Measurements from ENCODE around the gene TMEM212. TPM values are rescaled to one million over a fixed set of nuclear protein-coding genes. Genes with fewer than 3 reads are reported as not detected.

TMEM212 gene
- total RNA-seq (not detected), polyA plus RNA-seq (not detected)
- long read RNA-seq, donor 1: 0 reads
- long read RNA-seq, donor 2: 0 reads
- long read RNA-seq, donor 3: 0 reads

DNA sequence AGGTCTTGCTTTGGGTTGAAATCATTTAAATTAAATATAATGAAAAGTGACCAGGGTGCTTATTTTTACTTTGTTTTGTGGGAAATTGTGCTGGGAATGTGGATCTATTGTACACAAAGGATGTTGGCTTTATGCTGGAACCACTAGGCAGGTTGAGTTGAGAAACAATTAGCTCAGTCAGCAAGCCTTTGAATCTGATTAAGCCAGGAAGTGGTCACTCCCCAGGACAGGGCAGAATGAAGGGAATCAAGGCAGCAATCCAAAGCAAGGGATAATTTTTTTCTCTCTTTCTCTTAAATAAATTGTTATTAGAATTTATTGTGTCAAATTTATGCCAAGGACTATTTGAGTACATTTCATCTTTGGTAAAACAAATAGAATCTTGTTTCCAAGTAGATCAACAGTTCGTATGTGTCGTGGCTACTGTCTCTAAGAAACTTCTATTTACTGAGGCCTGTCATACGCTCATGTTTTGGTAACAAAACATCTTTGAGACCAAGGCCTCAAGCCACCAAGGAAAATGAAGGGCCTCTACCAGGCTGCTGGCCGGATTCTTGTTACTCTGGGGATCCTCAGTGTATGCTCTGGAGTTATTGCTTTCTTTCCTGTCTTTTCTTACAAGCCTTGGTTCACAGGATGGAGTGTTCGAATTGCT is at the start of gene TMEM212:
TMEM212 (plus strand) TSS at position 486 of the 655 bp plus-strand sequence; CDS start at position 521, 35 bp downstream.
- no peak for DNase-seq
- 54 to 68% (median 62%) methylated on average over 5 of the region's 5 CpGs for WGBS, 4 donors
- TF ChIP-seq, protein P1, sequence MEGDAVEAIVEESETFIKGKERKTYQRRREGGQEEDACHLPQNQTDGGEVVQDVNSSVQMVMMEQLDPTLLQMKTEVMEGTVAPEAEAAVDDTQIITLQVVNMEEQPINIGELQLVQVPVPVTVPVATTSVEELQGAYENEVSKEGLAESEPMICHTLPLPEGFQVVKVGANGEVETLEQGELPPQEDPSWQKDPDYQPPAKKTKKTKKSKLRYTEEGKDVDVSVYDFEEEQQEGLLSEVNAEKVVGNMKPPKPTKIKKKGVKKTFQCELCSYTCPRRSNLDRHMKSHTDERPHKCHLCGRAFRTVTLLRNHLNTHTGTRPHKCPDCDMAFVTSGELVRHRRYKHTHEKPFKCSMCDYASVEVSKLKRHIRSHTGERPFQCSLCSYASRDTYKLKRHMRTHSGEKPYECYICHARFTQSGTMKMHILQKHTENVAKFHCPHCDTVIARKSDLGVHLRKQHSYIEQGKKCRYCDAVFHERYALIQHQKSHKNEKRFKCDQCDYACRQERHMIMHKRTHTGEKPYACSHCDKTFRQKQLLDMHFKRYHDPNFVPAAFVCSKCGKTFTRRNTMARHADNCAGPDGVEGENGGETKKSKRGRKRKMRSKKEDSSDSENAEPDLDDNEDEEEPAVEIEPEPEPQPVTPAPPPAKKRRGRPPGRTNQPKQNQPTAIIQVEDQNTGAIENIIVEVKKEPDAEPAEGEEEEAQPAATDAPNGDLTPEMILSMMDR (IDR thresholded peaks at IDR 0.05): no peak
- TF ChIP-seq POLR2A (IDR thresholded peaks at IDR 0.05): no peak
- H3K27ac ChIP-seq: peak within 1 kb of the TSS in 7 of 12 donors; percentile 7 to 46 (median 23)
- intact Hi-C loops (cut with DNase I): loop anchor here in 2 of 10 donors (5.0 to 10.0 kb wide), 2 partner anchors 192 to 194 kb away; partner anchors contain the start of gene FNDC3B (in 2 of the 2)
- H3K4me3 ChIP-seq: no peak within 1 kb of the TSS
- no peaks in the 10 kb centered on the region for H3K27me3 ChIP-seq
- peak in 3 of 4 donors; percentile 37 to 46 (median 40) for ATAC-seq
- peaks cover 0 to 52% (median 20%) of the 10 kb centered on the region in 12 donors for H3K4me1 ChIP-seq
- H3K36me3 ChIP-seq: no peaks in the 10 kb centered on the region
- no peaks in the 10 kb centered on the region for H3K9me3 ChIP-seq

DNA sequence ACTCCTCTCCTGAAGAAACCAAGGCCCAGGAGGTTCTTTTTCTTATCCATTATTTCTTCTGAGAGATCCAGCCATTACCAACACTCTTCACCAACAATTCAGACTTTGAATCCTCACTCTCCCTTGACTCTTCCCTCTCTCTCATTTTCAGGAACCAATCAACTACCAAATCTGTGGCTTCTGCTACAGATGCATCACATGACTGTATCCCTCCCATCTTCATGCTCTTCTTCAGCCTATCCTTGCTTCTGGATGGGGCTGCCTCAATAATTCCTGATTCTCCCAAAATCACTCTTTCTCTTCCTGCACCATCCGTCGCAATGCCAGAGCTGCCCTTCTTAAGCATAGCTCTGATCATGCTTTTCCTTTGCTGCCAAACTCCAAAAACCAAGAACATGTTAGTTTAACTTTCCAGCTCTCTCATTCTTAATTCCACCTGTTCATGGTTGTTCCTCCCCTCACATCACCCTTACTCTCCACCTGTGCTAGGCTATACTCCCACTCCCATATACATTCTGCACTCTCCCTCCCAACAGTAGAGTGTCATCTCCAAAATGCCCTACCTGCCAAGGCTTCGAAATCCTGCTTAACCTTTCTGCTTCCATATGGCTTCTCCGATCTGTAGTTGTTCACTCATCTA is 46.4 kb upstream of the TMEM212 start:
- H3K36me3 ChIP-seq: no peaks in the 10 kb centered on the region
- no peak overlapping the region for H3K4me3 ChIP-seq
- H3K27ac ChIP-seq: no peak overlapping the region
- TF ChIP-seq POLR2A (IDR thresholded peaks at IDR 0.05): no peak
- TF ChIP-seq, protein P1 (IDR thresholded peaks at IDR 0.05): no peak
- DNase-seq (no peak), ATAC-seq (no peak)
- H3K27me3 ChIP-seq: no peaks in the 10 kb centered on the region
- 96 to 97% (median 97%) methylated on average over 4 of the region's 4 CpGs for WGBS, 4 donors
- peaks cover 0 to 50% (median 20%) of the 10 kb centered on the region in 12 donors for H3K4me1 ChIP-seq
- H3K9me3 ChIP-seq: no peaks in the 10 kb centered on the region
- intact Hi-C loops (cut with DNase I): no loop called here

DNA sequence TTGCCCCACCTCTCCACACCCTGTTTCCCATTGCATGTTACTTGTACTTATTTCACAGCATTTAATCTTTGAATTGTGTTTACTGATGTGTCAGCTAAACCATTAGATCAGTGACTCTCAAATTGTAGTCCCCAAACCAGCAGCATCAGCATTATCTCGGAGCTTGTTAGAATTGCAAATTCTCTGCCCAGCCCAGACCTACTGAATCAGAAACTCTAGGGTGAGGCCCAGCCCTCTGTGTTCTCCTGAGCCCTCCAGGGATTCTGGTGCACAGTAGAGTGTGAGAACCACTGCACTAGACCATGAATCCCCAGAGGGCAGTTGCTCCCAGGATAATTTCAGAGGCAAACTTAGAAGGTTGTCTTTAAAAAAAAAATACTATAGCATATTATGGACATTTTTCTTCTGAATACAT is 45.9 kb upstream of the TMEM212 start:
- Histone ChIP-seq H3K4me1 (peaks cover 0 to 50% (median 20%) of the 10 kb centered on the region in 12 donors), H3K27ac (no peak overlapping the region), H3K9me3 (no peaks in the 10 kb centered on the region), H3K36me3 (no peaks in the 10 kb centered on the region), H3K4me3 (no peak overlapping the region), H3K27me3 (no peaks in the 10 kb centered on the region)
- TF ChIP-seq POLR2A (IDR thresholded peaks at IDR 0.05): no peak
- TF ChIP-seq, protein P1 (IDR thresholded peaks at IDR 0.05): no peak
- intact Hi-C loops (cut with DNase I): no loop called here
- peak in 1 of 4 donors; percentile 32 for ATAC-seq
- 53 to 83% (median 75%) methylated on average over 1 of the region's 1 CpG for WGBS, 4 donors
- no peak for DNase-seq

DNA sequence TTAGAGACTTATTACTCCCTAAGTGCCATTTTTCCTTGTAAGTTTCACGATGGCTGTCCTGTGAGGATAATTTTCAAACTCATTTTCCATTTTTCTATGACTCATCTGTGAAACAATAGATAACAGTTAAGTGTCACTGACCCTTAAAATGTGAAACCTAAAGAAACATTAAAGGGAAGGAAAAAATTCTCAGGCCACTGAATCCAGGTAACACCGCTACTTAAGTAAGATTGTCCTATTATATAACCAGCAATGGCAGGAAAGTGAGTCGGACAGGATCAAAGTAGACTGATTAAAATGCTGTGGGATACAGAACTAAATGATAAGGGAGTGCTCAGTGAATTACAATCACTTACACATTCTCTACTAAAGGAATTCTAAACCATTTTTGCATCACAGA is 45.3 kb upstream of the TMEM212 start:
- Histone ChIP-seq H3K27me3 (no peaks in the 10 kb centered on the region), H3K27ac (no peak overlapping the region), H3K36me3 (no peaks in the 10 kb centered on the region), H3K4me1 (peaks cover 3 to 49% (median 20%) of the 10 kb centered on the region in 12 donors), H3K4me3 (no peak overlapping the region), H3K9me3 (no peaks in the 10 kb centered on the region)
- TF ChIP-seq, protein P1 (IDR thresholded peaks at IDR 0.05): no peak
- TF ChIP-seq POLR2A (IDR thresholded peaks at IDR 0.05): no peak
- intact Hi-C loops (cut with DNase I): no loop called here
- no peak for DNase-seq
- no peak for ATAC-seq
- WGBS, 4 donors: 66 to 76% (median 67%) methylated on average over 3 of the region's 3 CpGs

Data from heart left ventricle (tissue), 16 donors.